HFF-Myc (cell line): ENCODE results near the gene ZFAND6.
"Not testable (repeated sequence)": the region's sequence is repeated elsewhere in the genome, so short reads cannot be mapped to it uniquely, and the experiment has no call there.

ENCODE experiments used
- DNase-seq: peaks from one replicate; pipeline ENCODE4 v3.0.0-alpha.2; 2011; ENCODE audit warnings: low read depth; ENCODE audit errors: extremely low read depth
- H3K4me3 ChIP-seq: replicated peaks from 2 replicates; pipeline ENCODE4 v1.5.1; 2011; ENCODE audit warnings: low read depth, mild to moderate bottlenecking, control low read depth, low read length
- CTCF ChIP-seq: IDR thresholded peaks from 2 replicates; pipeline ENCODE4 v1.5.1; 2012; ENCODE audit warnings: mild to moderate bottlenecking, low read depth, low read length, control low read depth; ENCODE audit errors: missing control alignments

ZFAND6 gene

GRCh38 chr15:80099241-80099640 is 39.8 kb downstream of the ZFAND6 start:
- TF ChIP-seq CTCF, result no peak
- DNase-seq, result no peak

GRCh38 chr15:80099662-80100061 is 40.2 kb downstream of the ZFAND6 start:
- DNase-seq, H3K4me3 ChIP-seq: not testable (repeated sequence)

More at GRCh38 chr15:80099241-80099640, 39.8 kb downstream of the ZFAND6 start:
- no peak overlapping the region for H3K4me3 ChIP-seq

GRCh38 chr15:80100247-80100646 is 40.8 kb downstream of the ZFAND6 start:
- DNase-seq, result no peak
- no peak for TF ChIP-seq CTCF
- H3K4me3 ChIP-seq, result no peak overlapping the region

- TF ChIP-seq CTCF, result no peak
- DNase-seq, result no peak
- H3K4me3 ChIP-seq, result no peak overlapping the region
Measured at GRCh38 chr15:80105193-80105592, 45.7 kb downstream of the ZFAND6 start.

- DNase-seq, result no peak
- no peak for TF ChIP-seq CTCF
- H3K4me3 ChIP-seq, result no peak overlapping the region
Measured at GRCh38 chr15:80105595-80105994, 46.1 kb downstream of the ZFAND6 start.

GRCh38 chr15:80106051-80106450 is 46.6 kb downstream of the ZFAND6 start:
- no peak for TF ChIP-seq CTCF
- no peak for DNase-seq

GRCh38 chr15:80107204-80107603 is 47.7 kb downstream of the ZFAND6 start:
- DNase-seq, result no peak
- H3K4me3 ChIP-seq, result no peak overlapping the region
- no peak for TF ChIP-seq CTCF

More at GRCh38 chr15:80106051-80106450, 46.6 kb downstream of the ZFAND6 start:
- H3K4me3 ChIP-seq, result no peak overlapping the region

- H3K4me3 ChIP-seq, result no peak overlapping the region
- no peak for DNase-seq
- no peak for TF ChIP-seq CTCF
Measured at GRCh38 chr15:80107774-80108173, 48.3 kb downstream of the ZFAND6 start.
